Lung (tissue), 12 donors: ENCODE data around the gene CUEDC2. TPM values are rescaled to one million over a fixed set of nuclear protein-coding genes. Genes with fewer than 3 reads are reported as not detected.

ENCODE experiments used
- ATAC-seq: fragments of 200-7000 bp; cut with Tn5 transposase; one replicate; pipeline ENCODE4 v1.9.1; 2020; ENCODE audit warnings: moderate number of reproducible peaks; ENCODE audit not compliant: insufficient read depth, low FRiP score
- DNase-seq, 3 donors: peaks; one replicate each; pipeline ENCODE4 v3.0.0-alpha.2; 2013 to 2017
- H3K27ac ChIP-seq, 2 donors: one replicate each; pipeline ENCODE4 v1.5.1; 2013; ENCODE audit warnings: mild to moderate bottlenecking in 2 of 2, moderate library complexity in 2 of 2, control low read depth in 1 of 2, inconsistent platforms in 1 of 2, low read depth in 1 of 2, low read length in 1 of 2
- H3K27me3 ChIP-seq, 3 donors: one replicate each; pipeline ENCODE4 v1.5.1; 2013; ENCODE audit warnings: low read length in 2 of 3; ENCODE audit not compliant: control insufficient read depth in 3 of 3, insufficient read depth in 3 of 3
- H3K36me3 ChIP-seq, 4 donors: one replicate each; pipeline ENCODE4 v1.5.1; 2013; ENCODE audit warnings: low read length in 4 of 4, mild to moderate bottlenecking in 1 of 4, moderate library complexity in 1 of 4; ENCODE audit not compliant: control insufficient read depth in 4 of 4, insufficient read depth in 4 of 4
- H3K4me1 ChIP-seq, 5 donors: one replicate each; pipeline ENCODE4 v1.5.1; 2013; ENCODE audit warnings: low read length in 5 of 5, mild to moderate bottlenecking in 2 of 5, moderate library complexity in 1 of 5; ENCODE audit not compliant: control insufficient read depth in 5 of 5, insufficient read depth in 5 of 5
- H3K4me3 ChIP-seq: one replicate; pipeline ENCODE4 v1.5.1; 2013; ENCODE audit warnings: mild to moderate bottlenecking, control low read depth, moderate library complexity
- H3K9ac ChIP-seq, 2 donors: one replicate each; pipeline ENCODE4 v1.5.1; 2013; ENCODE audit warnings: low read length in 2 of 2, control low read depth in 1 of 2; ENCODE audit not compliant: insufficient read depth in 1 of 2
- H3K9me3 ChIP-seq, 4 donors: one replicate each; pipeline ENCODE4 v1.5.1; 2013; ENCODE audit warnings: low read length in 3 of 4, mild to moderate bottlenecking in 1 of 4, moderate library complexity in 1 of 4; ENCODE audit not compliant: control insufficient read depth in 4 of 4, insufficient read depth in 3 of 4
- WGBS, 2 donors: extraction: QIAGEN DNeasy Blood & Tissue Kit; methylation state at CpG; one replicate each; pipeline ENCODE4 v1.1.7; 2013; 5-methylcytosine and 5-hydroxymethylcytosine counted together
- polyA plus RNA-seq, 2 donors: library from polyadenylated mRNA; stranded (reverse); fragments of 200-250 nt; gene quantifications; one replicate each; pipeline ENCODE4 v1.2.1, GENCODE V29; 2013
- total RNA-seq, 2 donors: library from RNA; depleted of rRNA in 1 of 2; stranded (reverse); fragments of >200 nt in 1 of 2; gene quantifications; one replicate each; pipeline ENCODE4 v1.2.1, GENCODE V29; 2014 to 2021
- TF ChIP-seq, protein P1 (sequence below): IDR thresholded peaks from 2 replicates; pipeline ENCODE4 v1.5.1; 2012; ENCODE audit warnings: mild to moderate bottlenecking; ENCODE audit errors: control extremely low read depth, extremely low read depth
- donor health status: control.
- donor health status: control.
- donor health status: Bipolar disorder and iron deficiency.
- donor health status: healthy.
- donor health status: DM: yes; HTN: yes; CAD: no.

Gene CUEDC2
- total and polyA plus RNA-seq, 4 donors: 33.4 to 63.8 (median 44.1) TPM

DNA sequence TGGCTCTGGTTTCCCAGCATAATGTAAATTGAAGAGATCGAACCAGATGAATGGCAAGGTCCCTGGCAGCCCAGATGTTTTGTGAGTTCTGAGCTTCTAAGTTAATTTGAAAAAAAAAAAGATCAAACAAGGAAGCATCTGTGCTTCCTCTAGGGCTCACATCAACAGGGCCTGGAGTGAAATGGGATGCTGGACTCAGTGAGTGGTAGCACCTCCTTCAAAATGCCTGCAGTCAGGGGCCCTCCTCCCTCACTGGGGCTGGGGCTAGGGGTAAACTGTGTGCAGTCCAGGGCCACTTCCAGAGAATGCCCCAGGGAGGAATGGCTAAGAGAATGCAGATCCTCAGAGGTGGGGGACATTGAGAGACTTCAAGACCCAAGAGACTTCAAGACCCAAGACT is 6.0 kb upstream of the CUEDC2 start:
- 35 to 58% methylated on average over 1 of the region's 1 CpG for WGBS, 2 donors

DNA sequence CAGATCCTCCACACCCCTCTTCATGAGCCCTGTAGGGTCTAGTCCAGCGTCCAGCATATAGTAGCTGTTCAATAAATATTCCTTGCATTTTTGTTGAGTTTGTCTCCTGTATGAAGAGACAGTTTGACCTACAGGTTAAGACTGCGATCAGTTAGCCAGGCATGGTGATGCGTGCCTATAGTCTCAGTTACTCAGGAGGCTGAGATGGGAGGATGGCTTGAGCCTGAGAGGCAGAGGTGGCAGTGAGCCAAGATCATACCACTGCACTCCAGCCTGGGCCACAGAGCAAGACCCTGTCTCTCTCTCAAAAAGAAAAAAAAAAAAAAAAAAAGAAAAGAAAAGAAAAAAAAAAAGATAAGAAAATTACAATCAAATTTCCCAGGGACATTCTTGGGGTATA is 5.1 kb upstream of the CUEDC2 start:
- Histone ChIP-seq H3K36me3 (no peaks in the 10 kb centered on the region), H3K4me1 (peaks cover 0 to 15% (median 11%) of the 10 kb centered on the region in 5 donors), H3K4me3 (no peak overlapping the region), H3K27ac (no peak overlapping the region), H3K9ac (no peak overlapping the region), H3K27me3 (no peaks in the 10 kb centered on the region), H3K9me3 (no peaks in the 10 kb centered on the region)
- no peak for DNase-seq
- 92 to 99% methylated on average over 3 of the region's 3 CpGs for WGBS, 2 donors
- no peak for ATAC-seq
- TF ChIP-seq, protein P1, sequence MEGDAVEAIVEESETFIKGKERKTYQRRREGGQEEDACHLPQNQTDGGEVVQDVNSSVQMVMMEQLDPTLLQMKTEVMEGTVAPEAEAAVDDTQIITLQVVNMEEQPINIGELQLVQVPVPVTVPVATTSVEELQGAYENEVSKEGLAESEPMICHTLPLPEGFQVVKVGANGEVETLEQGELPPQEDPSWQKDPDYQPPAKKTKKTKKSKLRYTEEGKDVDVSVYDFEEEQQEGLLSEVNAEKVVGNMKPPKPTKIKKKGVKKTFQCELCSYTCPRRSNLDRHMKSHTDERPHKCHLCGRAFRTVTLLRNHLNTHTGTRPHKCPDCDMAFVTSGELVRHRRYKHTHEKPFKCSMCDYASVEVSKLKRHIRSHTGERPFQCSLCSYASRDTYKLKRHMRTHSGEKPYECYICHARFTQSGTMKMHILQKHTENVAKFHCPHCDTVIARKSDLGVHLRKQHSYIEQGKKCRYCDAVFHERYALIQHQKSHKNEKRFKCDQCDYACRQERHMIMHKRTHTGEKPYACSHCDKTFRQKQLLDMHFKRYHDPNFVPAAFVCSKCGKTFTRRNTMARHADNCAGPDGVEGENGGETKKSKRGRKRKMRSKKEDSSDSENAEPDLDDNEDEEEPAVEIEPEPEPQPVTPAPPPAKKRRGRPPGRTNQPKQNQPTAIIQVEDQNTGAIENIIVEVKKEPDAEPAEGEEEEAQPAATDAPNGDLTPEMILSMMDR: no peak

More for the DNA sequence above, 6.0 kb upstream of the CUEDC2 start:
- TF ChIP-seq, protein P1: no peak
- H3K4me1 ChIP-seq: peaks cover 0 to 15% (median 11%) of the 10 kb centered on the region in 5 donors
- H3K9me3 ChIP-seq: no peaks in the 10 kb centered on the region
- H3K27ac ChIP-seq: peak overlapping the region in 1 of 2 donors; percentile 4
- DNase-seq (no peak), ATAC-seq (no peak)
- no peak overlapping the region for H3K4me3 ChIP-seq
- no peaks in the 10 kb centered on the region for H3K36me3 ChIP-seq
- no peaks in the 10 kb centered on the region for H3K27me3 ChIP-seq
- no peak overlapping the region for H3K9ac ChIP-seq

GRCh38 chr10:102436312-102436711 is 3.9 kb upstream of the CUEDC2 start:
- ATAC-seq (no peak), DNase-seq (no peak)
- H3K27ac ChIP-seq: peak overlapping the region in 1 of 2 donors; percentile 15
- no peaks in the 10 kb centered on the region for H3K9me3 ChIP-seq
- peaks cover 0 to 21% (median 11%) of the 10 kb centered on the region in 5 donors for H3K4me1 ChIP-seq
- WGBS, 2 donors: 64 to 74% methylated on average over 6 of the region's 6 CpGs
- no peak overlapping the region for H3K4me3 ChIP-seq
- H3K9ac ChIP-seq: peak overlapping the region in 1 of 2 donors; percentile 49
- TF ChIP-seq, protein P1: no peak
- H3K27me3 ChIP-seq: no peaks in the 10 kb centered on the region
- H3K36me3 ChIP-seq: no peaks in the 10 kb centered on the region
